SHP77 (cell line): ENCODE results near the gene AP3B1.

Experiments
- DNase-seq, 2 experiments: peaks; one replicate each; lab custom pipeline; 2025; lab: John Stamatoyannopoulos, UW

Gene AP3B1

GRCh38 chr5:78291687-78292086, 2.8 kb downstream of the AP3B1 start:
- DNase-seq, result no peak

GRCh38 chr5:78289911-78290310, 4.6 kb downstream of the AP3B1 start:
- DNase-seq, result no peak

GRCh38 chr5:78288246-78288645, 6.3 kb downstream of the AP3B1 start:
- no peak for DNase-seq

- no peak for DNase-seq
Measured at GRCh38 chr5:78287833-78288232, 6.7 kb downstream of the AP3B1 start.

GRCh38 chr5:78287169-78287568, 7.3 kb downstream of the AP3B1 start:
- no peak for DNase-seq

GRCh38 chr5:78286290-78286689, 8.2 kb downstream of the AP3B1 start:
- DNase-seq, result no peak

GRCh38 chr5:78283802-78284201, 10.7 kb downstream of the AP3B1 start:
- no peak for DNase-seq

GRCh38 chr5:78283105-78283504, 11.4 kb downstream of the AP3B1 start:
- no peak for DNase-seq

- DNase-seq, result no peak
Measured at GRCh38 chr5:78280261-78280660, 14.2 kb downstream of the AP3B1 start.

GRCh38 chr5:78279194-78279593, 15.3 kb downstream of the AP3B1 start:
- no peak for DNase-seq

GRCh38 chr5:78277715-78278114, 16.8 kb downstream of the AP3B1 start:
- no peak for DNase-seq

- DNase-seq, result no peak
Measured at GRCh38 chr5:78275998-78276543, 18.4 kb downstream of the AP3B1 start.

- DNase-seq, result no peak
Measured at GRCh38 chr5:78274540-78275197, 19.8 kb downstream of the AP3B1 start.

- no peak for DNase-seq
Measured at GRCh38 chr5:78273436-78273835, 21.1 kb downstream of the AP3B1 start.

GRCh38 chr5:78271766-78272165, 22.7 kb downstream of the AP3B1 start:
- no peak for DNase-seq

- no peak for DNase-seq
Measured at GRCh38 chr5:78269088-78269703, 25.3 kb downstream of the AP3B1 start.

GRCh38 chr5:78268356-78268755, 26.1 kb downstream of the AP3B1 start:
- no peak for DNase-seq

GRCh38 chr5:78265163-78265562, 29.3 kb downstream of the AP3B1 start:
- no peak for DNase-seq

GRCh38 chr5:78264600-78264999, 29.9 kb downstream of the AP3B1 start:
- no peak for DNase-seq

- no peak for DNase-seq
Measured at GRCh38 chr5:78260771-78261170, 33.7 kb downstream of the AP3B1 start.

- DNase-seq, result no peak
Measured at GRCh38 chr5:78253201-78253600, 41.3 kb downstream of the AP3B1 start.

- DNase-seq, result no peak
Measured at GRCh38 chr5:78252715-78253114, 41.8 kb downstream of the AP3B1 start.

- no peak for DNase-seq
Measured at GRCh38 chr5:78251663-78252284, 42.7 kb downstream of the AP3B1 start.
